Measurements from ENCODE around the gene FTCD.

DNA sequence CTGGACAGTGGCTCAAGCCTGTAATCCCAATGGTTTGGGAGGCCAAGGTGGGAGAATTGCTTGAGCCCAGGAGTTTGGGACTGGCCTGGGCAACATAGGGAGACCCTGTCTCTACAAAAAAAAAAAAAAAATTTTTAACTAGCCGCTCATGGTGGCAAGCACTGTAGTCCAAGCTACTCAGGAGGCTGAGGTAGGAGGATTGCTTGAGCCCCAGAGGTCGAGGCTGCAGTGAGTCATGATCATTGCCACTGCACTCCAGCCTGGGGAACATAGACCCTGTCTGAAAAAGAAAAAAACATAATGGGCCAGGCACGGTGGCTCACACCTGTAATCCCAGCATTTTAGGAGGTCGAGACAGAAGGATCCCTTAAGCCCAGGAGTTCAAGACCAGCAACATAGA is 23.6 kb upstream of the FTCD start:
- TF ChIP-seq, protein P1, sequence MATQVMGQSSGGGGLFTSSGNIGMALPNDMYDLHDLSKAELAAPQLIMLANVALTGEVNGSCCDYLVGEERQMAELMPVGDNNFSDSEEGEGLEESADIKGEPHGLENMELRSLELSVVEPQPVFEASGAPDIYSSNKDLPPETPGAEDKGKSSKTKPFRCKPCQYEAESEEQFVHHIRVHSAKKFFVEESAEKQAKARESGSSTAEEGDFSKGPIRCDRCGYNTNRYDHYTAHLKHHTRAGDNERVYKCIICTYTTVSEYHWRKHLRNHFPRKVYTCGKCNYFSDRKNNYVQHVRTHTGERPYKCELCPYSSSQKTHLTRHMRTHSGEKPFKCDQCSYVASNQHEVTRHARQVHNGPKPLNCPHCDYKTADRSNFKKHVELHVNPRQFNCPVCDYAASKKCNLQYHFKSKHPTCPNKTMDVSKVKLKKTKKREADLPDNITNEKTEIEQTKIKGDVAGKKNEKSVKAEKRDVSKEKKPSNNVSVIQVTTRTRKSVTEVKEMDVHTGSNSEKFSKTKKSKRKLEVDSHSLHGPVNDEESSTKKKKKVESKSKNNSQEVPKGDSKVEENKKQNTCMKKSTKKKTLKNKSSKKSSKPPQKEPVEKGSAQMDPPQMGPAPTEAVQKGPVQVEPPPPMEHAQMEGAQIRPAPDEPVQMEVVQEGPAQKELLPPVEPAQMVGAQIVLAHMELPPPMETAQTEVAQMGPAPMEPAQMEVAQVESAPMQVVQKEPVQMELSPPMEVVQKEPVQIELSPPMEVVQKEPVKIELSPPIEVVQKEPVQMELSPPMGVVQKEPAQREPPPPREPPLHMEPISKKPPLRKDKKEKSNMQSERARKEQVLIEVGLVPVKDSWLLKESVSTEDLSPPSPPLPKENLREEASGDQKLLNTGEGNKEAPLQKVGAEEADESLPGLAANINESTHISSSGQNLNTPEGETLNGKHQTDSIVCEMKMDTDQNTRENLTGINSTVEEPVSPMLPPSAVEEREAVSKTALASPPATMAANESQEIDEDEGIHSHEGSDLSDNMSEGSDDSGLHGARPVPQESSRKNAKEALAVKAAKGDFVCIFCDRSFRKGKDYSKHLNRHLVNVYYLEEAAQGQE (IDR thresholded peaks at IDR 0.05; ENCODE audit: low read depth) = no peak
- TF ChIP-seq YY1 (IDR thresholded peaks at IDR 0.05; ENCODE audit: low read depth) = no peak
- no peak for TF ChIP-seq RAD21 (IDR thresholded peaks at IDR 0.05; ENCODE audit: low read depth)
- TF ChIP-seq CEBPB (IDR thresholded peaks at IDR 0.05) = no peak
- TF ChIP-seq TAF1 (IDR thresholded peaks at IDR 0.05; ENCODE audit: low read depth) = no peak
